Measurements from ENCODE around the gene DBH.

Gene DBH

GRCh38 chr9:133633681-133634080, 2.5 kb upstream of the DBH start:
- ATAC-seq = no peak
- TF ChIP-seq BACH2 (CRISPR knock-in tag; IDR thresholded peaks at IDR 0.05; ENCODE audit: borderline replicate concordance) = no peak
- TF ChIP-seq, protein P1, sequence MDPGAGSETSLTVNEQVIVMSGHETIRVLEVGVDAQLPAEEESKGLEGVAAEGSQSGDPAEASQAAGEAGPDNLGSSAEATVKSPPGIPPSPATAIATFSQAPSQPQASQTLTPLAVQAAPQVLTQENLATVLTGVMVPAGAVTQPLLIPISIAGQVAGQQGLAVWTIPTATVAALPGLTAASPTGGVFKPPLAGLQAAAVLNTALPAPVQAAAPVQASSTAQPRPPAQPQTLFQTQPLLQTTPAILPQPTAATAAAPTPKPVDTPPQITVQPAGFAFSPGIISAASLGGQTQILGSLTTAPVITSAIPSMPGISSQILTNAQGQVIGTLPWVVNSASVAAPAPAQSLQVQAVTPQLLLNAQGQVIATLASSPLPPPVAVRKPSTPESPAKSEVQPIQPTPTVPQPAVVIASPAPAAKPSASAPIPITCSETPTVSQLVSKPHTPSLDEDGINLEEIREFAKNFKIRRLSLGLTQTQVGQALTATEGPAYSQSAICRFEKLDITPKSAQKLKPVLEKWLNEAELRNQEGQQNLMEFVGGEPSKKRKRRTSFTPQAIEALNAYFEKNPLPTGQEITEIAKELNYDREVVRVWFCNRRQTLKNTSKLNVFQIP (CRISPR knock-in tag; IDR thresholded peaks at IDR 0.05; ENCODE audit: borderline replicate concordance, low read depth) = no peak
- TF ChIP-seq PPARA (CRISPR knock-in tag; IDR thresholded peaks at IDR 0.05; ENCODE audit: borderline replicate concordance) = no peak
- no peak for TF ChIP-seq ZNF70 (CRISPR knock-in tag; IDR thresholded peaks at IDR 0.05)
- no peak for TF ChIP-seq TOX (CRISPR knock-in tag; IDR thresholded peaks at IDR 0.05; ENCODE audit: borderline replicate concordance)
- no peak for TF ChIP-seq CSRNP3 (CRISPR knock-in tag; IDR thresholded peaks at IDR 0.05)

- TF ChIP-seq, protein P1 (CRISPR knock-in tag; IDR thresholded peaks at IDR 0.05; ENCODE audit: borderline replicate concordance, low read depth) = no peak
- no peak for TF ChIP-seq CREB5 (CRISPR knock-in tag; IDR thresholded peaks at IDR 0.05; ENCODE audit: low read depth)
- no peak for TF ChIP-seq CSRNP3 (CRISPR knock-in tag; IDR thresholded peaks at IDR 0.05)
- TF ChIP-seq ZNF565 (CRISPR knock-in tag; conservative IDR thresholded peaks at IDR 0.05; ENCODE audit: low read depth) = no peak
- no peak for TF ChIP-seq TOX (CRISPR knock-in tag; IDR thresholded peaks at IDR 0.05; ENCODE audit: borderline replicate concordance)
- TF ChIP-seq GLIS3 (CRISPR knock-in tag; IDR thresholded peaks at IDR 0.05) = no peak
- TF ChIP-seq ISL1 (CRISPR knock-in tag; IDR thresholded peaks at IDR 0.05) = no peak
- TF ChIP-seq BACH2 (CRISPR knock-in tag; IDR thresholded peaks at IDR 0.05; ENCODE audit: borderline replicate concordance) = no peak
- no peak for TF ChIP-seq SNAI2 (CRISPR knock-in tag; IDR thresholded peaks at IDR 0.05)
- TF ChIP-seq ZFP3 (CRISPR knock-in tag; IDR thresholded peaks at IDR 0.05) = no peak
- no peak for ATAC-seq
These were observed 2.0 kb upstream of the DBH start for GRCh38 chr9:133634081-133634691.

GRCh38 chr9:133635098-133635497, 1.1 kb upstream of the DBH start:
- ATAC-seq = no peak

More at GRCh38 chr9:133635098-133635497, 1.1 kb upstream of the DBH start:
- TF ChIP-seq ARNTL (CRISPR knock-in tag; IDR thresholded peaks at IDR 0.05; ENCODE audit: borderline replicate concordance, low read depth) = no peak
- no peak for TF ChIP-seq TCF4 (CRISPR knock-in tag; IDR thresholded peaks at IDR 0.05; ENCODE audit: borderline replicate concordance)
- no peak for TF ChIP-seq CSRNP3 (CRISPR knock-in tag; IDR thresholded peaks at IDR 0.05)
- TF ChIP-seq SNAI2 (CRISPR knock-in tag; IDR thresholded peaks at IDR 0.05) = no peak
- no peak for TF ChIP-seq GLIS3 (CRISPR knock-in tag; IDR thresholded peaks at IDR 0.05)
- TF ChIP-seq OSR1 (CRISPR knock-in tag; IDR thresholded peaks at IDR 0.05) = no peak
- TF ChIP-seq CREB5 (CRISPR knock-in tag; IDR thresholded peaks at IDR 0.05; ENCODE audit: low read depth) = no peak
- TF ChIP-seq ZNF565 (CRISPR knock-in tag; conservative IDR thresholded peaks at IDR 0.05; ENCODE audit: low read depth) = no peak
- no peak for TF ChIP-seq PPARA (CRISPR knock-in tag; IDR thresholded peaks at IDR 0.05; ENCODE audit: borderline replicate concordance)
- no peak for TF ChIP-seq ZFP30 (CRISPR knock-in tag; IDR thresholded peaks at IDR 0.05)
- TF ChIP-seq RARB (CRISPR knock-in tag; IDR thresholded peaks at IDR 0.05) = no peak
- TF ChIP-seq ZC3H10 (CRISPR knock-in tag; IDR thresholded peaks at IDR 0.05) = no peak
- TF ChIP-seq, protein P2, sequence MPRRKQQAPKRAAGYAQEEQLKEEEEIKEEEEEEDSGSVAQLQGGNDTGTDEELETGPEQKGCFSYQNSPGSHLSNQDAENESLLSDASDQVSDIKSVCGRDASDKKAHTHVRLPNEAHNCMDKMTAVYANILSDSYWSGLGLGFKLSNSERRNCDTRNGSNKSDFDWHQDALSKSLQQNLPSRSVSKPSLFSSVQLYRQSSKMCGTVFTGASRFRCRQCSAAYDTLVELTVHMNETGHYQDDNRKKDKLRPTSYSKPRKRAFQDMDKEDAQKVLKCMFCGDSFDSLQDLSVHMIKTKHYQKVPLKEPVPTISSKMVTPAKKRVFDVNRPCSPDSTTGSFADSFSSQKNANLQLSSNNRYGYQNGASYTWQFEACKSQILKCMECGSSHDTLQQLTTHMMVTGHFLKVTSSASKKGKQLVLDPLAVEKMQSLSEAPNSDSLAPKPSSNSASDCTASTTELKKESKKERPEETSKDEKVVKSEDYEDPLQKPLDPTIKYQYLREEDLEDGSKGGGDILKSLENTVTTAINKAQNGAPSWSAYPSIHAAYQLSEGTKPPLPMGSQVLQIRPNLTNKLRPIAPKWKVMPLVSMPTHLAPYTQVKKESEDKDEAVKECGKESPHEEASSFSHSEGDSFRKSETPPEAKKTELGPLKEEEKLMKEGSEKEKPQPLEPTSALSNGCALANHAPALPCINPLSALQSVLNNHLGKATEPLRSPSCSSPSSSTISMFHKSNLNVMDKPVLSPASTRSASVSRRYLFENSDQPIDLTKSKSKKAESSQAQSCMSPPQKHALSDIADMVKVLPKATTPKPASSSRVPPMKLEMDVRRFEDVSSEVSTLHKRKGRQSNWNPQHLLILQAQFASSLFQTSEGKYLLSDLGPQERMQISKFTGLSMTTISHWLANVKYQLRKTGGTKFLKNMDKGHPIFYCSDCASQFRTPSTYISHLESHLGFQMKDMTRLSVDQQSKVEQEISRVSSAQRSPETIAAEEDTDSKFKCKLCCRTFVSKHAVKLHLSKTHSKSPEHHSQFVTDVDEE (CRISPR knock-in tag; IDR thresholded peaks at IDR 0.05) = no peak
- no peak for TF ChIP-seq CSDC2 (CRISPR knock-in tag; IDR thresholded peaks at IDR 0.05)
- TF ChIP-seq ESRRG (CRISPR knock-in tag; IDR thresholded peaks at IDR 0.05) = no peak
- no peak for TF ChIP-seq ZFP3 (CRISPR knock-in tag; IDR thresholded peaks at IDR 0.05)
- no peak for TF ChIP-seq ZNF8 (CRISPR knock-in tag; IDR thresholded peaks at IDR 0.05)

Data from SK-N-SH treated with all-trans-retinoic acid at 6 μM for 48 hours (cell line).